OCI-LY3 (cell line): ENCODE measurements around the gene PARP2.

Experiments
- H2AFZ ChIP-seq: fragments of 200-600, 300-600 bp; shearing (Covaris generic); 2 replicates; pipeline ENCODE4 v1.6.0; 2014; ENCODE audit warnings: antibody characterized with exemption, low read depth, low read length
- H3K27ac ChIP-seq: fragments of 200-600, 300-600 bp; sonication (generic); 2 replicates; pipeline ENCODE4 v1.5.1; 2014; ENCODE audit warnings: mild to moderate bottlenecking, low read length, moderate library complexity, mixed read lengths
- H3K27me3 ChIP-seq: fragments of 200-600, 300-600 bp; sonication (generic); 2 replicates; pipeline ENCODE4 v1.6.1; 2014; ENCODE audit warnings: low read depth, low read length, mixed read lengths
- H3K36me3 ChIP-seq: fragments of 200-600, 300-600 bp; sonication (generic); replicated peaks from 2 replicates; pipeline ENCODE3; 2014; ENCODE audit warnings: low read depth, low read length, mixed read lengths
- H3K4me1 ChIP-seq: fragments of 300-600, 200-600 bp; sonication (generic); 2 replicates; pipeline ENCODE4 v1.6.1; 2014; ENCODE audit warnings: low read length, mixed read lengths
- H3K4me2 ChIP-seq: fragments of 200-600, 300-600 bp; sonication (generic); 2 replicates; pipeline ENCODE4 v1.6.1; 2014; ENCODE audit warnings: low read length, mixed read lengths
- H3K4me3 ChIP-seq: fragments of 300-600, 200-600 bp; sonication (generic); 2 replicates; pipeline ENCODE4 v1.5.1; 2014; ENCODE audit warnings: antibody characterized with exemption, mild to moderate bottlenecking, low read length, moderate library complexity
- H3K79me2 ChIP-seq: fragments of 300-600, 200-600 bp; shearing (Covaris generic); 2 replicates; pipeline ENCODE4 v1.6.1; 2014; ENCODE audit warnings: mild to moderate bottlenecking, low read length, mixed read lengths
- H3K9ac ChIP-seq: fragments of 300-600, 200-600 bp; shearing (Covaris generic); 2 replicates; pipeline ENCODE4 v1.6.0; 2014; ENCODE audit warnings: mild to moderate bottlenecking, low read length, moderate library complexity
- H3K9me3 ChIP-seq: fragments of 200-600, 300-600 bp; shearing (Covaris generic); 2 replicates; pipeline ENCODE4 v1.6.1; 2014; ENCODE audit warnings: low read length, mixed read lengths; ENCODE audit not compliant: insufficient read depth
- H4K20me1 ChIP-seq: fragments of 200-600, 300-600 bp; sonication (generic); 2 replicates; pipeline ENCODE4 v1.6.1; 2016; ENCODE audit warnings: low read length, mixed read lengths; ENCODE audit not compliant: insufficient read depth
- EZH2phosphoT487 ChIP-seq: fragments of 200-600 bp; shearing (Covaris generic); IDR thresholded peaks from 2 replicates; pipeline ENCODE4 v1.6.1; 2018; ENCODE audit warnings: antibody characterized with exemption, mixed run types, low read depth
- TF ChIP-seq, protein P1 (sequence below): fragments of 200-600, 300-600 bp; sonication (generic); IDR thresholded peaks from 2 replicates; pipeline ENCODE4 v1.5.1; 2014; ENCODE audit warnings: antibody characterized with exemption, low read length, low read depth

Gene PARP2

DNA sequence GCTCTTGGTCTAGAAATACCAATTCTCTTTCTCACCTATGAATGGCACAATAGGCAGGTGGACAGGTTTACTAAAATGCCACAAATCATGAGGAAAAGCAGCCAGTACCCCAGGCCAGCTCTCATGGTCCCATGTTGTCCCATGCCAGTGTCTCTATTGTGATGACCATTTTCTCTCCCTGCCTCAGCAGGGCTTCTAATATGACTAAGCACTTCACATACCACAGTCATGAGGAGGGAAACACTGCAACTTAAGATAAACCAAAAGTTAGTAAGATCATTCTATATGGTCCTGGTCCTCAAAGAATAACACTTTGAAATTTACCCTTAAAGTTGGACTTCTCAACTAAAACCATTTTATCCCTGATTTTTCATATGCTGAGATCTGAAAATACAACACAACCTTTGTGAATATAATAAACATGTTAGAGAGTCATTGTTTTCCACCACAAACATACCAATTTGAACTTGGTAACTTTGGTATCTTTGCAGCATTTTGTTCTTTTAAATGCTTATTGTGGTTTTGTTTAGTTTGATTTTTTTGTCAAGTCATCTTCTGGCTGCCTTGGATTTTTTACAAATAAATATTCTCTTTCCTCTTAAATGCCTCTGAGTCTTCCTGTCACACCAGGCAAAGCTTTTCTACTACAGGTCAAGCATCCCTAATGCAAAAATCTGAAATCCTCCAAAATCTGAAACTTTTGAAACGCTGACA, 41.2 kb upstream of the PARP2 start:
- Histone ChIP-seq H3K9me3 (no peaks in the 10 kb centered on the region), H3K4me3 (no peak overlapping the region), H3K27me3 (no peaks in the 10 kb centered on the region), H4K20me1 (no peaks in the 10 kb centered on the region), H3K79me2 (peaks cover 26% of the 10 kb centered on the region), H3K36me3 (peaks cover 29% of the 10 kb centered on the region), H3K4me2 (no peak overlapping the region), H2AFZ (no peak overlapping the region), H3K9ac (no peak overlapping the region), H3K27ac (no peak overlapping the region), H3K4me1 (peaks cover 13% of the 10 kb centered on the region)
- TF ChIP-seq EZH2phosphoT487, result no peak
- TF ChIP-seq, protein P1, sequence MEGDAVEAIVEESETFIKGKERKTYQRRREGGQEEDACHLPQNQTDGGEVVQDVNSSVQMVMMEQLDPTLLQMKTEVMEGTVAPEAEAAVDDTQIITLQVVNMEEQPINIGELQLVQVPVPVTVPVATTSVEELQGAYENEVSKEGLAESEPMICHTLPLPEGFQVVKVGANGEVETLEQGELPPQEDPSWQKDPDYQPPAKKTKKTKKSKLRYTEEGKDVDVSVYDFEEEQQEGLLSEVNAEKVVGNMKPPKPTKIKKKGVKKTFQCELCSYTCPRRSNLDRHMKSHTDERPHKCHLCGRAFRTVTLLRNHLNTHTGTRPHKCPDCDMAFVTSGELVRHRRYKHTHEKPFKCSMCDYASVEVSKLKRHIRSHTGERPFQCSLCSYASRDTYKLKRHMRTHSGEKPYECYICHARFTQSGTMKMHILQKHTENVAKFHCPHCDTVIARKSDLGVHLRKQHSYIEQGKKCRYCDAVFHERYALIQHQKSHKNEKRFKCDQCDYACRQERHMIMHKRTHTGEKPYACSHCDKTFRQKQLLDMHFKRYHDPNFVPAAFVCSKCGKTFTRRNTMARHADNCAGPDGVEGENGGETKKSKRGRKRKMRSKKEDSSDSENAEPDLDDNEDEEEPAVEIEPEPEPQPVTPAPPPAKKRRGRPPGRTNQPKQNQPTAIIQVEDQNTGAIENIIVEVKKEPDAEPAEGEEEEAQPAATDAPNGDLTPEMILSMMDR, result no peak

DNA sequence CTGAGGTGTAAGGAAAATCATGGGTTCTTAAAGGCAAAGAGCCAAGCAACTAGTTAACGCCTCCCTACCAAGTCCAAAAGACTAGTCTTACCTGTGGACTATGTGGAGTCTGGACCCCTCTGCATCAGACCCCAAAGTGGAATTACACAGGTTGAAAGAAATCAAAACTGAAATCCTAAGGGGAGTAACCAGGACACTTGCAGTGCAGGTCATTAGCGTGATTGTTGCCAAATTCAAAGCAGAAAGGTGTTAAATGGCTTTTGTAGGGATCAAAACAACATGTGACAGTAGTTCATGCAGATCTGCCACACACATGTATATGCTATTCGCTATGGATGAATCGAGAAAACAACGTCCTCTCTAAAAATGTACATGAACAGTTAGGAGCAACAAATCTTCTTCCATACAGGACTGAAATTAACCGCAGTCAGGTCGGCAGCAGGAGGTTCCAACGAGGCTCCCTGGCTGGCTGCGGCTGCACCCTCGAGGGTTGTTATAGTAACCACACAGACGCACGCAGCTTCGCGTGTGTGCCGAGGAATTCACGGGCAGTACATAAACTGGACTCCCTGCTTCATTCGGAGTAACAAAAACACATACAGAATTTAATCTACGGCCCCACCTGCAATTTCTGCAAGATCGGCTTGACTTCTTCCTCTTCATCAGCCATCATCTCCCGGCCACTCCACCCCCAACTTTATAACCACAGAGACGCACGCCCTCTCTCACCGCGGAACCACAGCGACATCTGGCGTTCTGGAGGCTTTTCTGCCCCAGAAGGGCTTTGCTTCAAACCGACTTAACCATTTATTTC, 38.0 kb upstream of the PARP2 start, which contains the start of gene TTC5:
TSS of gene TTC5 (minus strand) at position 687 of the 814 bp plus-strand sequence. CDS start at position 673, 14 bp downstream.
- Histone ChIP-seq H3K9me3 (no peaks in the 10 kb centered on the region), H3K27me3 (no peaks in the 10 kb centered on the region), H3K4me1 (peaks cover 13% of the 10 kb centered on the region), H4K20me1 (no peaks in the 10 kb centered on the region), H3K4me3 (peak within 1 kb of the TSS; percentile 81), H3K36me3 (peaks cover 16% of the 10 kb centered on the region), H3K4me2 (peak within 1 kb of the TSS; percentile 98), H3K79me2 (peaks cover 26% of the 10 kb centered on the region), H2AFZ (peak within 1 kb of the TSS; percentile 80), H3K27ac (0 out of 2 replicates have a peak within 1 kb of the TSS, but pooled peaks have one; percentile 4), H3K9ac (peak within 1 kb of the TSS; percentile 66)
- no peak for TF ChIP-seq EZH2phosphoT487
- TF ChIP-seq, protein P1, result peak; percentile 92

DNA sequence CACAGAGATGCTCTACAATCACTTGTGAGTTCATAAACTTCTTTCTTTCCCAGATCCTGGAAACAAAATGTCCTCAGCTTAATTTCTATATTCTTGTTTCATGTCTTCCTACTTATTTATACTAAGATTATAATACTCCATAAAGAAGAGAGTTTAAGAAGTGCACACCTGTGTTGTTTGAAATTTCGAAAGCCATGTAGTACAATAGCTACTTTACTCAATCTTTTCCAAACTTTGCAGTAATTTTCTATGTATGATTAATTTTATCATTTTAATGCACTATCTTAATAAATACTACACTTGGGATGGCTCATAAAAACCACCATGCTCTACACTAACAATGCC, 37.4 kb upstream of the PARP2 start:
- Histone ChIP-seq H3K9me3 (no peaks in the 10 kb centered on the region), H3K27me3 (no peaks in the 10 kb centered on the region), H3K9ac (no peak overlapping the region), H3K4me3 (peak overlapping the region; percentile 81), H2AFZ (no peak overlapping the region), H3K27ac (no peak overlapping the region), H4K20me1 (no peaks in the 10 kb centered on the region), H3K4me1 (peaks cover 13% of the 10 kb centered on the region), H3K4me2 (peak overlapping the region; percentile 12; the same call in 1 of the 2 replicates), H3K36me3 (peaks cover 12% of the 10 kb centered on the region), H3K79me2 (peaks cover 26% of the 10 kb centered on the region)
- TF ChIP-seq, protein P1, result no peak
- TF ChIP-seq EZH2phosphoT487, result no peak

DNA sequence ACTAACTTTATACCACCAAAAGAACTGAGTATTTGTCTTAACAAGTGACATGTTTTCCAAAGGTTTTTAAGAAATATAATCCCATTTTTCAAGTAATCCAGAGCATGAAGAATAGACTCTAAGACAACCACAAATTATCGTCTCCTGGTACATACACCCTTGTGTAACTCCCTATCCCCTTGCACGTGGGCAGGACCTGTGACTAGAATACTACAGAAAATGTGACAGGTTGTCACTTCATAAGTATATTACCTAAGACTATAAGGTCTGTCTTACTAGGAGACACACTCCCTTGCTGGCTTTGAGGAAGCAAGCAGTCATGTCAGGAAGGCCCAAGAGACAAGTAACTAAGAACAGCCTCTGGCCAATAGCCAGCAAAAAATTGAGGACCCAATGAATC, 29.4 kb upstream of the PARP2 start:
- Histone ChIP-seq H2AFZ (no peak overlapping the region), H3K27me3 (no peaks in the 10 kb centered on the region), H3K9me3 (no peaks in the 10 kb centered on the region), H4K20me1 (no peaks in the 10 kb centered on the region), H3K27ac (no peak overlapping the region), H3K4me3 (no peak overlapping the region), H3K79me2 (no peaks in the 10 kb centered on the region), H3K4me1 (no peaks in the 10 kb centered on the region), H3K36me3 (peaks cover 45% of the 10 kb centered on the region), H3K4me2 (no peak overlapping the region), H3K9ac (no peak overlapping the region)
- TF ChIP-seq EZH2phosphoT487, result no peak
